AG10803 (cell line): ENCODE data around the gene SAFB.
A peak's percentile ranks its signal among the peaks of the same experiment; 100 is the strongest.

Experiments used
- DNase-seq: peaks from one replicate; pipeline ENCODE4 v3.0.0; 2010; ENCODE audit warnings: low read depth
- H3K4me3 ChIP-seq: 2 replicates; pipeline ENCODE4 v1.5.1; 2011; ENCODE audit warnings: mild to moderate bottlenecking, low read length, control low read depth
- TF ChIP-seq, protein P1 (sequence below): conservative IDR thresholded peaks from 2 replicates; pipeline ENCODE4 v1.5.1; 2011; ENCODE audit warnings: mild to moderate bottlenecking, low read length, control low read depth, inconsistent platforms

Gene SAFB

DNA sequence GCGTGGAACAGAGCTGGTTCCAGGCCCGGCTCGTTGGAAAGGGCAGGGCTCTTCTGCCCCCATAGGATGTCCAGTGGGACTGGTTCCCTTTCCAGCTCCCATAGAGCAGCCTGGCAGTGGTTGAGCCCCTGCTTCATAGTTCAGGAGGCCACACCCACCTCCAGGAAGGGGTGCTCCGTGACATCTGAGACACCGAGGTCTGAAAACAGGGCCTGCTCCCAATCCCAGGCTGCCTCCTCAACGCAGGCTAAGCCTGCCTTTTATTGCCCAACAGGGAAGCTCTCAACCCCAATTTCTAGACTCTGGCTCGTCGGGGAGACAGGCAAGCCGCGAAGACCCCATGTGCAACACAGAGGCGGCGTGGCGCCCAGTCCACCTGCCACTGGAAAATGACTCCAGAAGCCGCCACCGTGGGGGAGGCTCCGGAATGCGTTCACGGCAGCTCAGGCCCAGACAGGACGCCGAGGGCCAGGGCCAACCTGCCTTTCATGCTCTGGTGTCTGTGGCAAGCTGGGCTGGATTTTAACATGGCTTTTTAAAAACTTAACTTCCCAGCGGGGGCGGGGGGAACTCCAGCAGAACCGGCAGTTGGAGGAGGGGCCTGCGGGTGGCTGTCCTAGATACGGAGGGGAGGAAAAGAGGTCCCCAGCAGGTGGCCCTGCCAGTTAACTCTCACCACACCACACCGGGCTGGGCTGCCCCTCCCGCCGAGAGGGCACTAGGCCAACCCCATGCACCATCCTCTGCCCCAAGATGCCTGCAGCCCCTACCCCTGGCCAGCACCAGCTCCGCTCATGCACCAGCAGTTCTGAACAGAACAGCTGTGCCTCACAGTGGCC is 37.2 kb upstream of the SAFB start:
- no peak for DNase-seq
- TF ChIP-seq, protein P1, sequence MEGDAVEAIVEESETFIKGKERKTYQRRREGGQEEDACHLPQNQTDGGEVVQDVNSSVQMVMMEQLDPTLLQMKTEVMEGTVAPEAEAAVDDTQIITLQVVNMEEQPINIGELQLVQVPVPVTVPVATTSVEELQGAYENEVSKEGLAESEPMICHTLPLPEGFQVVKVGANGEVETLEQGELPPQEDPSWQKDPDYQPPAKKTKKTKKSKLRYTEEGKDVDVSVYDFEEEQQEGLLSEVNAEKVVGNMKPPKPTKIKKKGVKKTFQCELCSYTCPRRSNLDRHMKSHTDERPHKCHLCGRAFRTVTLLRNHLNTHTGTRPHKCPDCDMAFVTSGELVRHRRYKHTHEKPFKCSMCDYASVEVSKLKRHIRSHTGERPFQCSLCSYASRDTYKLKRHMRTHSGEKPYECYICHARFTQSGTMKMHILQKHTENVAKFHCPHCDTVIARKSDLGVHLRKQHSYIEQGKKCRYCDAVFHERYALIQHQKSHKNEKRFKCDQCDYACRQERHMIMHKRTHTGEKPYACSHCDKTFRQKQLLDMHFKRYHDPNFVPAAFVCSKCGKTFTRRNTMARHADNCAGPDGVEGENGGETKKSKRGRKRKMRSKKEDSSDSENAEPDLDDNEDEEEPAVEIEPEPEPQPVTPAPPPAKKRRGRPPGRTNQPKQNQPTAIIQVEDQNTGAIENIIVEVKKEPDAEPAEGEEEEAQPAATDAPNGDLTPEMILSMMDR: no peak
- H3K4me3 ChIP-seq: no peak overlapping the region

DNA sequence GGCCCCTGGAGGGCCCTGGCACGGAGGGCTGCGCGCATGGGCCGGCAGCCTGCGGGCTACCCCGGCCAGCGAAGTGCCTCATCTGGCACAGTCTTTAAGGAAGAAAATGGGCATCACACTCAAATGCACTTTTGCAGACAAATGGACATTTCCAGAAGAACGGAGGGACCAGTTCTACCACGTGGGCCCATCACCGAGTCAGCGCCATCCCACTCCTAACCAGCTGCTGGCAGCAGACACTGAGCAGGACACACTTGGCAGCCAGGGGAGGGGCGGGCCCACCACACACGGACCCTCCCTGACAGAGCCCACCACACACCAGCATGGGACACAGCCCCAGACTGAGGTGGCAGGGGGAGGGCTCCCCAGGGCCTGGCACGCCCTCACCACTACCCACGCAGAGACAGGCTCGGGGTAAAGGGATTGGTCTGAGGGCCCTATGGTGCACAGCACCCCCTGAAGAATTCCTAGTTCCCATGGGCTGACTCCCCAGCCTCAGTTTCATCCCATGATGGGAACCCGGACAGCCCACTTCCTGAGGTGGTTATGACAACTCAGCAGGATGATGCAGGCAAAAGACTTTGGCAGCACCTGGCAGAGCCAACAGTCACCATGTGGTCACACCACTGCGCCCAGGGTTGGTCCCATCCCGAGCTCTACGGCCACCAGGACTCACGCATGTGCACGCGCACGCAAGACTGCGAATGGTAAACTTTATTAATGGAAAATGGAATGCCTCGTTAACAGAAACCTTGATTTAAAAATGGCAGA is 36.4 kb upstream of the SAFB start:
- no peak overlapping the region for H3K4me3 ChIP-seq
- TF ChIP-seq, protein P1: no peak
- DNase-seq: no peak

DNA sequence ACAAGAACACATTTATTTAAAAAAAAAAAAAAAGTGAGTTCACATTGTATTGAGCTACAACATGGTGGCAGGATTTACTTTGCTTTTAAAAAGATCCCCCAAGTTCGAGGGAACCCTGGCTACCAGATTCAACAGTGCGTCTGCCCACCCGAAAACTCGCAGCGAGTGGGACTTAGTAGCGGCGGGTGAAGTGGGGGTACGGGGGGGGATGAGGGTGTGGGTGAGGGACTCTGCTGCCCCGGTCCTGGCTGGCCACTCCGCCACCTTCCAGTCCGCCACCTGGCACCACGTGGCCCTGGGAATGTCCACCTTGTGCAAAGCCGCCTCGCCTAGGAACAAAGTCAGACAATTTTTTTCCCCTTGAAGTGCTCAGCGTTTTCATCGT is 35.8 kb upstream of the SAFB start:
- TF ChIP-seq, protein P1: no peak
- DNase-seq: no peak
- H3K4me3 ChIP-seq: no peak overlapping the region

DNA sequence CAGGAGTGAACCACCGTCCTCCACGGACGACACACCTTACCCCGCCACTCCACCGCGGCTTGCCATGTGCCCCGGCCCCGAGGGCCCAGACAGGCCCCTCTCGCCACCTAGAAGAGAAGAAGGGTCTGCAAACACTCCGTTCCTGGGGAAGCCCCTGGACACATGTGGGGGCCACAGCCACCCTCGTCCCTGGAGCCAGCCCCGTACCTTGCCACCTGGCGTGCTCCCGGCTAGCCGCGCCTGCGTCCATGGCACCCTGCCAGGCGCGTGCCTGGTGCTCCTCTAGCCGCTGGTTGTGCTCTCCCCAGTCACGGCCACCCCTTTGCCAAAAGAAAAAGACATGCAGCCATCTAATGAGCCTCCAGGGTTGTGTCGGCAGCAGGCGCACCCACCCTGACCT is 35.2 kb upstream of the SAFB start:
- TF ChIP-seq, protein P1: no peak
- DNase-seq: no peak

DNA sequence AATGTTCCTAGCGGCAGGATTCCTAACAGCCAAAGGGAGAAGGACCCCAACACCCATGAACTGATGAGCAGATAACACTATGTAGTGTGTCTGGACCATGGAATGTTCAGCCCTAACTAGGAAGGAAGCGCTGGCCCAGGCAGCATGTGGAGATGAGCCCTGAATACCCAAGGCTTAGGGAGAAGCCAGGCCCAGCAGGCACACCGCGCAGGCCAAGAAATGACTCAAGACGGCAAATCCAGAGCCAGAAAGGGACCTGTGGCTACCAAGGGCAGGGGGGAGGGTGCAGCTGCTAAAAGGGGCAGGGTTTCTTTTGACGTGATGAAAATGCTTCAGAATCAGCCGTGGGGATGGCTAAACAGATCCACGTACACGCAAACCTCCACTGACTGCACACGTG is 34.4 kb upstream of the SAFB start:
- no peak overlapping the region for H3K4me3 ChIP-seq
- peak; percentile 14 for DNase-seq
- TF ChIP-seq, protein P1: no peak

More for the DNA sequence above, 35.2 kb upstream of the SAFB start:
- H3K4me3 ChIP-seq: no peak overlapping the region

DNA sequence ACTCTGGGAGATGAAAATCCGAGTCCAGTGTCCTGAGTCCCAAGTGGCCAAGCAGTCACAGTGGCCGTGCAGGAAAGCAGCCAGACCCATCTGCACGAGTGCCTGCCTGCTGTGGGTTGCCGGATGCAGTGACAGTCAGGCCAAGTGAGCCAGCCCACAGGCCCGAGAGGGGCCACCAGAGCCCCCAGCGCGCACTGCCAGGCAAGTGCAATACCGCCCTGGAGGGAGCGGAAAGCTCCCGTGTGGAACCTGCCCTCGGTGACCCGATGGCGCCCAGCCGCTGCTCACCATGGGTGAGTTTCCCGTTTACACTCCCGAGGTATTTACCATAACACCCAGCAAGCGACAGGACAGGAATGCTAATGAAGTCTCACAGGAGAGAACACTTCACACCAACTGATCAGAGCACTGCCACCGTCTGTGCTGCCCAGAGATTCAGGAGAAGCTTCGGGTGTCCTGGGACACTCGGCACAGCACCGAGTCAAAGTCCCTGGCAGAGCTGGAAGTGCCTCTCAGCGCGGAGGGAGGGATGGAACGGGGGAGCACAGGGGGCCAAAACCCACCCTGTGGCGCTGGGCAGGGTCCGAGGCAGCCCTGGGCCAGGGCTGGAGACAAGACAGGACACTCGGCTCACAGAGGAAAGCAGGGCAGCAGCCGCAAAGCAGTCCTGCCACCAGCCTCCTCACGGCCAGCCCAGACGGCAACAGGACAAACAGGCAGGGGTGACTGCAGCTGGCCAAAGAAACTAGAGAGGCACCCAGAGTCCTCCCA is 33.8 kb upstream of the SAFB start:
- H3K4me3 ChIP-seq: no peak overlapping the region
- no peak for DNase-seq
- TF ChIP-seq, protein P1: no peak
